Activated T-cell treated with anti-CD3 and anti-CD28 coated beads for 1 hour (primary cell): ENCODE data around the gene CAMTA1.

Experiments used
- DNase-seq: peaks from one replicate; pipeline ENCODE4 v3.0.0-alpha.2; 2020; ENCODE audit warnings: low read depth

The CAMTA1 gene

GRCh38 chr1:7229696-7230631 lies 444.7 kb downstream of the CAMTA1 start:
- DNase-seq = no peak

GRCh38 chr1:7232441-7233236 lies 447.4 kb downstream of the CAMTA1 start:
- no peak for DNase-seq

GRCh38 chr1:7233237-7233540 lies 447.9 kb downstream of the CAMTA1 start:
- DNase-seq = no peak

GRCh38 chr1:7233646-7234470 lies 448.6 kb downstream of the CAMTA1 start:
- DNase-seq = no peak

GRCh38 chr1:7234471-7234755 lies 449.2 kb downstream of the CAMTA1 start:
- no peak for DNase-seq

GRCh38 chr1:7235871-7236517 lies 450.7 kb downstream of the CAMTA1 start:
- no peak for DNase-seq

- DNase-seq = no peak
Observed at GRCh38 chr1:7236844-7237515, 451.7 kb downstream of the CAMTA1 start.

- no peak for DNase-seq
Observed at GRCh38 chr1:7247158-7247557, 461.9 kb downstream of the CAMTA1 start.

- no peak for DNase-seq
Observed at GRCh38 chr1:7247791-7248548, 462.7 kb downstream of the CAMTA1 start.

- DNase-seq = no peak
Observed at GRCh38 chr1:7248549-7249199, 463.4 kb downstream of the CAMTA1 start.

- no peak for DNase-seq
Observed at GRCh38 chr1:7249516-7249915, 464.3 kb downstream of the CAMTA1 start.

- DNase-seq = no peak
Observed at GRCh38 chr1:7250176-7250575, 464.9 kb downstream of the CAMTA1 start.

- DNase-seq = no peak
Observed at GRCh38 chr1:7250597-7251453, 465.6 kb downstream of the CAMTA1 start.

GRCh38 chr1:7251454-7251800 lies 466.2 kb downstream of the CAMTA1 start:
- no peak for DNase-seq

- no peak for DNase-seq
Observed at GRCh38 chr1:7252411-7253117, 467.3 kb downstream of the CAMTA1 start.

GRCh38 chr1:7253118-7253480 lies 467.8 kb downstream of the CAMTA1 start:
- DNase-seq = no peak

- no peak for DNase-seq
Observed at GRCh38 chr1:7253988-7254587, 468.8 kb downstream of the CAMTA1 start.

GRCh38 chr1:7255303-7256058 lies 470.2 kb downstream of the CAMTA1 start:
- DNase-seq = no peak
